ENCODE measurements around the gene ABLIM2.

DNA sequence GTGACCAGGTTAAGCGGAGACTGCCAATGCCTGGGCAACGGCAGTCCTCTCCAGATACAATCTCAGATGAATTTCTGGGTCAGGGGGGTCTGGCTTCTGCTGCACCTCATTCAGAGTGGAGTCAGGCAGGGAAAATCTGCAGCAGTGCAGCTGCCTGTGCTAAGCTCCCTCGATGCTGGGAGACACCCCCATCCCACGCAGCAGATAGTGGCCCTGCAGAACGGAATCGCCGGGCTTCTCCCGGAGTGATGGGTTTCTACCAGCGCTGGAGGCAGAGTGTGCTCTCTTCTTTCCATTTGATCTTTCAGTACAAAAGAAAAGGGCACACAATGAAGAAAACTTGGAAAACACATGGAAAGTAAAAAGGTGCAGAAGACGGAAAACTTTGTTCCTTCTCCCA is 5.2 kb downstream of the ABLIM2 start:
- TF ChIP-seq, protein P1, sequence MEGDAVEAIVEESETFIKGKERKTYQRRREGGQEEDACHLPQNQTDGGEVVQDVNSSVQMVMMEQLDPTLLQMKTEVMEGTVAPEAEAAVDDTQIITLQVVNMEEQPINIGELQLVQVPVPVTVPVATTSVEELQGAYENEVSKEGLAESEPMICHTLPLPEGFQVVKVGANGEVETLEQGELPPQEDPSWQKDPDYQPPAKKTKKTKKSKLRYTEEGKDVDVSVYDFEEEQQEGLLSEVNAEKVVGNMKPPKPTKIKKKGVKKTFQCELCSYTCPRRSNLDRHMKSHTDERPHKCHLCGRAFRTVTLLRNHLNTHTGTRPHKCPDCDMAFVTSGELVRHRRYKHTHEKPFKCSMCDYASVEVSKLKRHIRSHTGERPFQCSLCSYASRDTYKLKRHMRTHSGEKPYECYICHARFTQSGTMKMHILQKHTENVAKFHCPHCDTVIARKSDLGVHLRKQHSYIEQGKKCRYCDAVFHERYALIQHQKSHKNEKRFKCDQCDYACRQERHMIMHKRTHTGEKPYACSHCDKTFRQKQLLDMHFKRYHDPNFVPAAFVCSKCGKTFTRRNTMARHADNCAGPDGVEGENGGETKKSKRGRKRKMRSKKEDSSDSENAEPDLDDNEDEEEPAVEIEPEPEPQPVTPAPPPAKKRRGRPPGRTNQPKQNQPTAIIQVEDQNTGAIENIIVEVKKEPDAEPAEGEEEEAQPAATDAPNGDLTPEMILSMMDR (IDR thresholded peaks at IDR 0.05; ENCODE audit: low read length): no peak
- no peak for TF ChIP-seq EZH2phosphoT487 (IDR thresholded peaks at IDR 0.05; ENCODE audit: low read length)
